GM19397 (cell line): Measurements from ENCODE around the gene ACVR2B.
"Not testable (repeated sequence)": the region's sequence is repeated elsewhere in the genome, so short reads cannot be mapped to it uniquely, and the experiment has no call there.

ENCODE experiments used
- ATAC-seq: cut with Tn5 transposase; IDR thresholded peaks from one replicate; pipeline ENCODE4 v1.9.1; 2021; ENCODE audit warnings: mild to moderate bottlenecking, moderate library complexity; ENCODE audit not compliant: unreplicated experiment

The ACVR2B gene

GRCh38 chr3:38453075-38453912 is at the start of gene ACVR2B:
Gene ACVR2B, plus strand, starts transcription at chr3:38453890. Its CDS starts 433 bp downstream, at chr3:38454323.
- peak; percentile 38 for ATAC-seq

DNA sequence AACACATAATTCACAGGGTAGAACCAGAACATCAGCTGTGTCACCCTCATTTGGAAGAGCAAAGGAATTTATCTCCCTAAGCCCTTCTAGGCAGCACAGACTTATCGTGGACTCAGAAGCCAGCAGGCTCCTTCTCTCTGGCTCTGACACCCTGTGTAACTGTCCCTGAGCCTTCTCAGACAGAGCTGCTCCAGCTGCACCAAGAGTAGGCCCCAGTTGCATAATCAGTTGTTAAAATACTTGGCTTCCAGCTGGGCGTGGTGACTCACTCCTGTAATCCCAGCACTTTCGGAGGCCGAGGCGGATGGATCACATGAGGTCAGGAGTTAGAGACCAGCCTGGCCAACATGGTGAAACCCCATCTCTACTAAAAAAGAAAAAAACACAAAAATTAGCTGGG is 49.4 kb upstream of the ACVR2B start:
- ATAC-seq = no peak

GRCh38 chr3:38411591-38411990 is 42.1 kb upstream of the ACVR2B start:
- ATAC-seq = no peak

GRCh38 chr3:38420758-38421157 is 32.9 kb upstream of the ACVR2B start:
- not testable (repeated sequence) for ATAC-seq

DNA sequence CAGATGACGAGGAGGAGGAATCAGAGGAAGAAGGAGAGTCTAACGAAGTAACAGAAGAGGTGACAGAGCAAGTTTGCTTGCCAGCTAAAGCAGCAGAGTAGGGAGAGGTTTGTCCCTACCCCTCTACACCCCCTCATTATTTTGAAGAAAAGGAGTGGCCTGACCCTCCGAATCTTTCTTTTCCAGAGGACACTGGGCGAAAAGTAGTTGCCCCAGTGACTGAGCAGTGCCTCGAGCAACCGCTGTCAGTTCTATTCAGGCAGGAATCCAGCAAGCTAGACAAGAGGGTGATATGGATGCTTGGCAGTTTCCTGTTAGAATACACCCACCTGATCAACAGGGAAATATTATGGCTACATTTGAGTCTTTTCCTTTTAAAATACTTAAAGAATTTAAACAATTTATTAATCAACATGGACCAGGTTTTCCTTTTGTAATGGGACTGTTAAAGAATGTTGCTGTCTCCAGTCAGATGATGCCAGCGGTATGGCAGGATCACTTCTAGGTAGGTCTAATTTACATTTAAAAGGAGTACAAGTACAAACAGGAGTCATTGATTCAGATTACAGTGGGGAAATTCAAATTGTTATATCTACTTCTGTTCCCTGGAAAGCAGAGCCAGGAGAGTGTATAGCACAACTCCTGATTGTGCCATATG is 31.9 kb upstream of the ACVR2B start:
- no peak for ATAC-seq

DNA sequence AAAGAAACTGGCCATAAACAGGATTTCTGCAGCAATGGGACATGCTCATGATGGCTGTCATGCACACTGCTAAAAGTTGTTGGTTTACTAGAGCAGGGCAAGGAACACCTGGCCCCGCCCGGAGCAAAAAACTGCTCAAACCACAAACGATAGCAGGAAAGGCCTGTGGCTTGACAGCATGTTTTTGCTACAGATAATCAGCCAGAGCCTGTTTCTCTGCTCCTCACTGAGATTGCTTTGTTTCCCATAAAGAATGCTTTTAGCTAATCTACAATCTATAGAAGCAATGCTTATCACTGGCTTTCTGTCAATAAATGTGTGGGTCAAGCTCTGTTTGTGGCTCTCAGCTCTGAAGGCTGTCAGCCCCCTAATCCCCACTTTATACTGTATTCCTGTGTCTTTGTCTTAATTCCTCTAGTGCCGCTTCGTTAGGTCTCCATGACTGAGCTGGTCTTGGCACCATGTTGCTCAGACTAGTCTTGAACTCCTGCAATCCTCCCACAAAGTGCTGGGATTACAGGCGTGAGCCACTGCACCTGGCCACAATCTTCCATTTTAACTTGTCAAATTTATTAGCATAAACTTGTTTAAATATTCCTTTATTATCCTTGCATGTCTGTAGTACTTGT is 26.8 kb upstream of the ACVR2B start:
- not testable (repeated sequence) for ATAC-seq

DNA sequence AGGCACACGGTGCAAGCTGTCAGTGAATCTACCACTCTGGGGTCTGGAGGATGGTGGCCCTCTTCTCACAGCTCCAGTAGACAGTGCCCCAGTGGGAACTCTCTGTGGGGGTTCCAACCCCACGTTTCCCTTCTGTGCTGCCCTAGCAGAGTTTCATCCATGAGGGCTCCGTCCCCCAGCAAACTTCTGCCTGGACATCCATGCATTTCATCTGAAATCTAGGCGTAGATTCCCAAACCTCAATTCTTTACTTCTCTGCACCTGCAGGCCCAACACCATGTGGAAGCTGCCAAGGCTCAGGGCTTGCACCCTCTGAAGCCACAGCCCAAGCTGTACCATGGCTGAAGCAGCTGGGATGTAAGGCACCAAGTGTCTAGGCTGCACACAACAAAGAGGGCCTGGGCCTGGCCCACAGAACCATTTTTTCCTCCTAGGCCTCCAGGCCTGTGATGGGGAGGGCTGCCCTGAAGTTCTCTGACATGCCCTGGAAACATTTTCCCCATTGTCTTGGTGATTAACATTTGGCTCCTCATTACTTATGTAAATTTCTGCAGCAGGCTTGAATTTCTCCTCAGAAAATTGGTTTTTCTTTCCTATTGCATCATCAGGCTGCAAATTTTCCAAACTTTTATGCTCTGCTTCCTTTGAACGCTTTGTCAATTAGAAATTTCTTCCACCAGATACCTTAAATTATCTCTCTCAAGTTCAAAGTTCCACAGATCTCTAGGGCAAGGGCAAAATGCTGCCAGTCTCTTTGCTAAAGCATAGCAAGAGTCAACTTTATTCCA is 20.6 kb upstream of the ACVR2B start:
- ATAC-seq = not testable (repeated sequence)

DNA sequence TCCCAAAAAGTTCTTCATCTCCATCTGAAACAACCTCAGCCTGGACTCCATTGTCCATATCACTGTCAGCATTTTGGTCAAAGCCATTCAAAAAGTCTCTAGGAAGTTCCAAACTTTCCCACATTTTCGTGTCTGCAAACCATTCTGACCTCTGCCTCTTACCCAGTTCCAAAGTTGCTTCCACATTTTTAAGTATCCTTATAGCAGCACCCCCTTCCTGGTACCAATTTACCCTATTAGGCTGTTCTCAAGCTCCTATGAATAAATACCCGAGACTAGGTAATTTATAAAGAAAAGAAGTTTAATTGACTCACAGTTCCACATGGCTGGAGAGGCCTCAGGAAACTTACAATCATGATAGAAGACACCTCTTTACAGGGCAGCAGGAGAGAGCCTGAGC is 20.0 kb upstream of the ACVR2B start:
- not testable (repeated sequence) for ATAC-seq

DNA sequence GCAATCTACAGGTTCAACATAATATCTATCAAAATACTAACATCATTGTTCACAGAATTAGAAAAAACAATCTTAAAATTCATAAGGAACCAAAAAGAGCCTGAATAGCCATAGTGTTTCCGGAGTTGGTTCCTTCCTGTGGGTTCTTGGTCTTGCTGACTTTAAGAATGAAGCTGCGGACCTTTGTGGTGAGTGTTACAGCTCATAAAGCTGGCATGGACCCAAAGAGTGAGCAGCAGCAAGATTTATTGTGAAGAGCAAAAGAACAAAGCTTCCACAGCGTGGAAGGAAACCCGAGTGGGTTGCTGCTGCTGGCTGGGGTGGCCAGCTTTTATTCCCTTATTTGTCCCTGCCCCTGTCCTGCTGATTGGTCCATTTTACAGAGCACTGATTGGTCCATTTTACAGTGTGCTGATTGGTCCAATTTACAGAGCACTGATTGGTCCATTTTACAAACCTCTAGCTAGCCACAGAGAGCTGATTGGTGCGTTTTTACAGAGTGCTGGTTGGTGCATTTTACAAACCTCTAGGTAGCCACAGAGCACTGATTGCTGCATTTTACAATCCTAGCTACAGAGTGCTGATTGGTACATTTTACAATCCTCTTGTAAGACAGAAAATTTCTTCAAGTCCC is 15.1 kb upstream of the ACVR2B start:
- ATAC-seq = not testable (repeated sequence)

- ATAC-seq = not testable (repeated sequence)
Measured at GRCh38 chr3:38443205-38443604, 10.5 kb upstream of the ACVR2B start.

GRCh38 chr3:38446085-38446686 is 7.5 kb upstream of the ACVR2B start:
- ATAC-seq = no peak

- no peak for ATAC-seq
Measured at GRCh38 chr3:38446812-38447211, 6.9 kb upstream of the ACVR2B start.

DNA sequence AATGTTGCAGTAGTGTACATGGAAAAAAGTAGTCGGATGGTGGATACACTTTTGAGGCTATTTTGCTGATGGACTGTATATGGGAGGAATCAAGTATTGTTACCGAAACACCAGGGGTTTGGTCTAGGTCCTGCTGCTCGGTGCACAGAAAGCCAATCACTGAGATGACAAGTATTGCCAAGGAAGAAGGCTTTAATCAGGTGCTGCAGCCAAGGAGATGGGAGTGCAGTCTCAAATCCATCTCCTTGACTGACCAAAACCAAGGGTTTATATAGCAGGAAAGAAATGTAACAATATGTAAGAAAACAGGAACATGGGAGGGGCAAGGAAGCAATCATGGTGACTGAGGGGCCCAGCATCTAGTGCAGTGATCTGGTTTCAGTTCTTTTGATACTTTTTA is 2.8 kb upstream of the ACVR2B start:
- no peak for ATAC-seq

GRCh38 chr3:38453913-38454177 is 155 bp downstream of the ACVR2B start:
- no peak for ATAC-seq

DNA sequence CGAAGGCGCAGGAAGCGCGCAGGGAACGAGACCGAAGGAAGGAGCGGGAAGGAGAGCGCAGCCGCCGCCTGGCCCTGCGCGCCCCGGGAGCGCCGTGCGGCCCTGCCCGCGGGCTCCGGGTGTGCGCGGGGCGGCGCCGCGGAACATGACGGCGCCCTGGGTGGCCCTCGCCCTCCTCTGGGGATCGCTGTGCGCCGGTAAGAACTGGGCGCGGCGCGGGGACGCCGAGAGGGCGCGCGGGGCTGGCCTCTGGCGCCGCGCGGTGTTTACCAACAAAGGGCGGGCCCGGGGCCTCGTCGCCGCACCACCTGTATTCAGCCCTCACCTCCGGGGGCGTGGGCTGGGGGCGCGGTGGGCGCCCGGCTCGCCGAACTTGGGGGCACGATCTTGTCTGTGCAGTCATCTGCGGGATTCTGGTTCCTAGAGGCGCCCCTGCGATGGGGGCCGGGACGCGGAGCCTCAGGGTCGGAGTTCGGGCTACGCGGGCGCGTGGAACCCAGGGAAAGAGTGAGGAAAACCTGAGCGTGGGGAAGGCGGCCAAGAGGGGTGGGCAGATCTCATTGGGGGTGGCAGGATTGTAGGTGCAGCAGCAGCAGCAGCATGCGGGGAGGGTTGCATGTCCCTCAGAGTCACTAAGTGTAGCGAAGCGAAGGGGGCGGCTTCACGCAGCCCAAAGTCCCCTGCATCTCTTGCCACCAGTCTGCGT is 641 bp downstream of the ACVR2B start:
- peak; percentile 26 for ATAC-seq

GRCh38 chr3:38454884-38455638 is 1.4 kb downstream of the ACVR2B start:
- ATAC-seq = peak; percentile 9

DNA sequence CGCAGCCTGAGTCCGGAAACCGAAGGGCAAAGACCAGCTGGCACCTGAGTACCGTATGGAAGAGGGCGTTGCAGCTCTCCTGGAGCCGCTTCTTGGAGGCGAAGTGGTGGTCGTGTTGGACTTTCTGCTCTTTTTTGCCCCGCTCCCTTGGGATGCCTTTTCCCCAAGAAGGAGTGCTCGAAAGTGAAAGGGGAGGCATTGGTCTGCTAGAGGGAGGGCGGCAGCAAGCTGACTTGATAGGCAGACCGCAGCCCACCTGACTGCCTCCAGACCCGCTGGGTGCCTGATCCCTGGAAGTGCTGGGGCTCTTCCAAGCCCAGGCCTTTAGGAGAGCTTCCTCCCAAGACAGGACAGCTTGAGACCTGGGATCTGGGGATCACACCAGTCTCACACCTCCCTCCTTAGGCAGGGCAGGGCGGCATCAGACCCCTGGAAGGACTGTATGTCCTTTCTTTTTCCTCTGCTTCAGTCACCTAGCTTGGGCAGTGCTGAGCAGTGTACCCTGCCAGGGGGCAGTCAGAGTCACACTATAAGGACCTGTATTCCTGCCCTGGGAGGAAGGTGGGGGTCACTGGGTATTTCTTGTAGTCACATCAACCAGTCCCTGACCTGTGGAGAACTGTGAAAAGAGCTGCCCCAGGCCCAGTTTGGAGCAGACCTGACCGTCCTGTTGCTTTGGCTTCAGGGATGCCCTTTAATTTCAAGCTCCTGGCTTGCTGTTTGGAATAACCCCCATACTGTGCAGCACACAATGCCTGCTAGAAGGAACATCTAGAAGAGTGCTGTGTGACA is 2.1 kb downstream of the ACVR2B start:
- no peak for ATAC-seq
